ENCODE results near the gene TMPRSS11D. TPM values are rescaled to one million over a fixed set of nuclear protein-coding genes. Genes with fewer than 3 reads are reported as not detected.

The TMPRSS11D gene
- total RNA-seq = not detected in 2 replicates

GRCh38 chr4:67883902-67884301 is at the start of gene TMPRSS11D:
TSS of gene TMPRSS11D (minus strand) at chr4:67884002. CDS start at chr4:67883933, 69 bp downstream.

Other genes with a start within 250 kb of the TMPRSS11D start
- gene UBA6, start 182.8 kb downstream of the TMPRSS11D start, total RNA-seq = 35.7 and 165 TPM in 2 replicates
- gene GNRHR, start 129.6 kb downstream of the TMPRSS11D start, total RNA-seq = 0.33 and 0.39 TPM in 2 replicates
- gene TMPRSS11A, start 79.5 kb upstream of the TMPRSS11D start, total RNA-seq = not detected in 2 replicates
- 0.76 and 1.2 TPM in 2 replicates for gene TMPRSS11F, start 245.9 kb upstream of the TMPRSS11D start, total RNA-seq

Data from placental epithelial cell (primary cell).